Upper lobe of left lung (tissue), 6 donors: ENCODE data around the gene ANAPC13. TPM values are rescaled to one million over a fixed set of nuclear protein-coding genes. Genes with fewer than 3 reads are reported as not detected.

Experiments used
- ATAC-seq, 2 donors: fragments of 200-7000 bp; cut with Tn5 transposase; one replicate each; pipeline ENCODE4 v1.9.1; 2022; ENCODE audit warnings: mild to moderate bottlenecking in 2 of 2, moderate library complexity in 2 of 2; ENCODE audit not compliant: low FRiP score in 2 of 2
- DNase-seq, 2 donors: peaks; one replicate each; pipeline ENCODE4 v3.0.0-alpha.2; 2019 to 2020
- H3K27ac ChIP-seq, 4 donors: fragments of 200-600 bp; sonication (generic); one replicate each; pipeline ENCODE4 v1.5.1; 2016 to 2019
- H3K27me3 ChIP-seq, 4 donors: fragments of 200-600 bp; sonication (generic); one replicate each; pipeline ENCODE4 v1.5.1; 2017 to 2019
- H3K36me3 ChIP-seq, 4 donors: fragments of 200-600 bp; sonication (generic); one replicate each; pipeline ENCODE4 v1.5.1; 2016 to 2019
- H3K4me1 ChIP-seq, 4 donors: fragments of 200-600 bp; sonication (generic); one replicate each; pipeline ENCODE4 v1.5.1; 2018 to 2019
- H3K4me3 ChIP-seq, 4 donors: fragments of 200-600 bp; sonication (generic); one replicate each; pipeline ENCODE4 v1.5.1; 2017 to 2019; ENCODE audit warnings: mild to moderate bottlenecking in 2 of 4, moderate library complexity in 1 of 4
- H3K9me3 ChIP-seq, 4 donors: fragments of 200-600 bp; sonication (generic); one replicate each; pipeline ENCODE4 v1.5.1; 2018 to 2019
- EP300 ChIP-seq, 4 donors: sonication (generic); formaldehyde crosslinking; IDR thresholded peaks; one replicate each; pipeline ENCODE4 v1.5.1; 2017; ENCODE audit warnings: antibody characterized with exemption in 4 of 4, control low read depth in 2 of 4
- POLR2A ChIP-seq, 4 donors: fragments of 450-650 bp; IDR thresholded peaks; one replicate each; pipeline ENCODE4 v1.5.1; 2016 to 2017; ENCODE audit warnings: antibody characterized with exemption in 4 of 4, mild to moderate bottlenecking in 2 of 4
- POLR2AphosphoS5 ChIP-seq, 2 donors: sonication (generic); formaldehyde crosslinking; IDR thresholded peaks; one replicate each; pipeline ENCODE4 v1.5.1; 2017; ENCODE audit warnings: antibody characterized with exemption in 2 of 2
- WGBS, 2 donors: methylation state at CpG; one replicate each; pipeline ENCODE4 v1.1.5; 2017 to 2018; 5-methylcytosine and 5-hydroxymethylcytosine counted together
- total RNA-seq, 6 donors: library from RNA; depleted of rRNA in 4 of 6; stranded (reverse); fragments of >200 nt in 4 of 6; gene quantifications; one replicate each; pipeline versions ENCODE4 v1.1.0 to v1.2.1, GENCODE V29; 2016 to 2021
- TF ChIP-seq, protein P1 (sequence below), 6 experiments: fragments of 450-650 bp in 4 of 6; fragments of 200-600 bp in 2 of 6; sonication (generic) in 2 of 6; IDR thresholded peaks; one replicate each; pipeline ENCODE4 v1.5.1; 2016 to 2019; ENCODE audit warnings: antibody characterized with exemption in 6 of 6
- donor health status: DM: no; HTN: no; CAD: no; lungs with moderate emphysema.
- donor health status: DM: no; HTN: yes; CAD: no; lungs with severe emphysema.

ANAPC13 gene
- total RNA-seq, 6 donors from 2014 or later: 37.3 to 59.4 (median 50.3) TPM

DNA sequence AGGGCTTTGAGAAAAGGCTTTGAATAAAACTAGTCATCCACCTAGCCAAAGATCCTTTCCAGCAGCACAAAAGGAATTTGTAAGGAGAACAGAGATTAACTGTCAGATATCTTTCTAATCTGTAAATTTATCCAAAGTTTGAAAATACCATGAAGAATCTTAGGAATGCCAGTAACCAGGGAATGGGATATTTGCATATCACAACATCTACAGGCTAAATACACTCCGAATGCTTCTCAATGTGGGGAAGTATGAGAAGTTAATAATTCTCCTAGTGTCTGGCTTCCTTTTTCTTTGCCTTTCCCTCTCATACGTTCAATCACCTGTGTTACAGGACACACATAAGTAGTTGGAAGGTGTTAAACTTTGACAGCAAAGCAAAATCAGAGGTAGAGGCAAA, 7.8 kb downstream of the ANAPC13 start:
- Histone ChIP-seq H3K27ac (peak overlapping the region; percentile 18 to 73 (median 49)), H3K4me1 (peaks cover 10 to 20% (median 17%) of the 10 kb centered on the region in 4 donors)
- ATAC-seq: no peak

DNA sequence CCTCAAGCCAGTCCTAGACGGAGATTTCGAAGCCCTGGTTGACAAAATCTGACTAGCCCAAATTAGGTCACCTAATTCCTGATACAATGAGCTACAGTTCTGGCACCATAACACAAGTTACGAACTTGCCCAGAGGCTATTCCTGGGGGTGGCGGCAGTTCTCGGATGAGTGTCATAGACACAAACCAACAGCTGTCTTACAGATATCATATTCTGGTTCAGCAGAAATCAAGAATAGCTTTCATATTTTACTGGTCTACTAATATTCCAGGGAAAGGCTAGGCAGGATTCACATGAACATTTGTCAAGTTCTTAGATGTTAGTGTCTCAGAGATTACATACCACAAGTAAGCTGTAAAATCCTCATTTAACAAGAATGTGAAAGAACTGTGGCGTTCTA, 8.8 kb downstream of the ANAPC13 start:
- peak in 1 of 2 donors; percentile 15 for TF ChIP-seq POLR2AphosphoS5 (IDR thresholded peaks at IDR 0.05)
- TF ChIP-seq, protein P1, sequence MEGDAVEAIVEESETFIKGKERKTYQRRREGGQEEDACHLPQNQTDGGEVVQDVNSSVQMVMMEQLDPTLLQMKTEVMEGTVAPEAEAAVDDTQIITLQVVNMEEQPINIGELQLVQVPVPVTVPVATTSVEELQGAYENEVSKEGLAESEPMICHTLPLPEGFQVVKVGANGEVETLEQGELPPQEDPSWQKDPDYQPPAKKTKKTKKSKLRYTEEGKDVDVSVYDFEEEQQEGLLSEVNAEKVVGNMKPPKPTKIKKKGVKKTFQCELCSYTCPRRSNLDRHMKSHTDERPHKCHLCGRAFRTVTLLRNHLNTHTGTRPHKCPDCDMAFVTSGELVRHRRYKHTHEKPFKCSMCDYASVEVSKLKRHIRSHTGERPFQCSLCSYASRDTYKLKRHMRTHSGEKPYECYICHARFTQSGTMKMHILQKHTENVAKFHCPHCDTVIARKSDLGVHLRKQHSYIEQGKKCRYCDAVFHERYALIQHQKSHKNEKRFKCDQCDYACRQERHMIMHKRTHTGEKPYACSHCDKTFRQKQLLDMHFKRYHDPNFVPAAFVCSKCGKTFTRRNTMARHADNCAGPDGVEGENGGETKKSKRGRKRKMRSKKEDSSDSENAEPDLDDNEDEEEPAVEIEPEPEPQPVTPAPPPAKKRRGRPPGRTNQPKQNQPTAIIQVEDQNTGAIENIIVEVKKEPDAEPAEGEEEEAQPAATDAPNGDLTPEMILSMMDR (IDR thresholded peaks at IDR 0.05): no peak
- peaks cover 26 to 39% (median 29%) of the 10 kb centered on the region in 4 donors for H3K36me3 ChIP-seq
- 91 to 93% methylated on average over 6 of the region's 6 CpGs for WGBS, 2 donors
- no peaks in the 10 kb centered on the region for H3K27me3 ChIP-seq
- DNase-seq: no peak
- peaks cover 10 to 22% (median 17%) of the 10 kb centered on the region in 4 donors for H3K4me1 ChIP-seq
- no peaks in the 10 kb centered on the region for H3K9me3 ChIP-seq
- H3K4me3 ChIP-seq: no peak overlapping the region
- H3K27ac ChIP-seq: peak overlapping the region in 3 of 4 donors; percentile 61 to 73 (median 71)
- ATAC-seq: peak; percentile 52 to 55

More for the DNA sequence above, 7.8 kb downstream of the ANAPC13 start:
- DNase-seq: no peak
- no peak overlapping the region for H3K4me3 ChIP-seq
- no peak for TF ChIP-seq POLR2AphosphoS5 (IDR thresholded peaks at IDR 0.05)
- TF ChIP-seq EP300 (IDR thresholded peaks at IDR 0.05): no peak
- TF ChIP-seq POLR2A (IDR thresholded peaks at IDR 0.05): no peak
- TF ChIP-seq, protein P1 (IDR thresholded peaks at IDR 0.05): no peak
- 53 to 70% methylated on average over 2 of the region's 2 CpGs for WGBS, 2 donors
- no peaks in the 10 kb centered on the region for H3K27me3 ChIP-seq
- peaks cover 26 to 44% (median 32%) of the 10 kb centered on the region in 4 donors for H3K36me3 ChIP-seq
- no peaks in the 10 kb centered on the region for H3K9me3 ChIP-seq

DNA sequence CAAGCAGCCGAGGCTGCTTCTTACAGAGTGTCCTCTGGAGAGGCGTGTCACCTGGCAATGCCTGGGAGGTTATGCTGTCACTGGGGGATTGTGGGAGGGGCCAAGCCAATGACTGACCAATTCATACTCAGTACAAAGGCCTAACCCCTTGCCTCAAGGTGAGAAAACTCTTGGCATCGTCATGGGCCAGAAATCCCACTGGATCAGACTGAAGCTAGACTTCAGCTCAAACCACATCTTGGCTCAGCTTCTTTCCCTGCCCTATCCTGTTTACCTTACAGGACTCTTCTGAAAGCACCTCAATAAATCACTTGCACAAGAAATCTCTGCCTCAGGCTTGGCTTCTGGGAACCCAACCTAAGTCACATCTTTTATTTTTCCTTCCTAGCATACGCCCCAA, 9.5 kb downstream of the ANAPC13 start:
- no peak for ATAC-seq
- Histone ChIP-seq H3K9me3 (no peaks in the 10 kb centered on the region), H3K4me1 (peaks cover 10 to 25% (median 17%) of the 10 kb centered on the region in 4 donors), H3K36me3 (peaks cover 24 to 32% (median 25%) of the 10 kb centered on the region in 4 donors), H3K27me3 (no peaks in the 10 kb centered on the region), H3K4me3 (no peak overlapping the region), H3K27ac (peak overlapping the region in 3 of 4 donors; percentile 61 to 73 (median 71))
- WGBS, 2 donors: 62 to 63% methylated on average over 2 to 4 of the region's 4 CpGs
- TF ChIP-seq POLR2AphosphoS5 (IDR thresholded peaks at IDR 0.05): no peak
- no peak for TF ChIP-seq EP300 (IDR thresholded peaks at IDR 0.05)
- TF ChIP-seq POLR2A (IDR thresholded peaks at IDR 0.05): no peak
- TF ChIP-seq, protein P1 (IDR thresholded peaks at IDR 0.05): no peak
- DNase-seq: no peak

DNA sequence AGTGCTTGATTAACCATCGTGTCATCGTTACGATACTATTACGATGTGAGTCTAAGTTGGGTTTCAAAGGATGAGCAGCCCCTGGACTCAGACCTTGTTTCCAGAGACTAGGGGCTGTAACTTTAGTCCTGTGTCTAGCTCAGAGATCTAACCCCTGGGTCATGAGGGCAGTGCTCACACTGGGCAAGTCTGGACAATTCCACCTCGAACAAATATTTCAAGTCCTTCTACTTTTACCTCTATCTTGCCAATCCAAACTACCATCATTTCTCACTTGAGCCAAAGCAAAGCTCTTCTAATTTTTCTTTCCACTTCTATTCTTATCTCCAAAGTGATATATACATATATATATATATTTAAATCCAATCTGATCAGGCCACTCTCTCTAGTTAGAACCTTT, 10.8 kb downstream of the ANAPC13 start:
- Histone ChIP-seq H3K4me1 (peaks cover 15 to 25% (median 17%) of the 10 kb centered on the region in 4 donors), H3K27ac (no peak overlapping the region), H3K4me3 (no peak overlapping the region), H3K27me3 (no peaks in the 10 kb centered on the region), H3K36me3 (peaks cover 13 to 18% (median 14%) of the 10 kb centered on the region in 4 donors), H3K9me3 (no peaks in the 10 kb centered on the region)
- TF ChIP-seq POLR2A (IDR thresholded peaks at IDR 0.05) (no peak), EP300 (IDR thresholded peaks at IDR 0.05) (no peak), POLR2AphosphoS5 (IDR thresholded peaks at IDR 0.05) (no peak)
- TF ChIP-seq, protein P1 (IDR thresholded peaks at IDR 0.05): no peak
- WGBS, 2 donors: 93 to 95% methylated on average over 5 of the region's 5 CpGs
- ATAC-seq (no peak), DNase-seq (no peak)
